Endothelial cell of umbilical vein (primary cell): ENCODE measurements around the gene OXER1. TPM values are rescaled to one million over a fixed set of nuclear protein-coding genes. Genes with fewer than 3 reads are reported as not detected.

ENCODE experiments used
- BruUV-seq: library from RNA; stranded (reverse); fragments of 400-500 nt; replicated peaks from 2 replicates; lab custom pipeline; 2021; lab: Mats Ljungman, UMichigan
- CTCF ChIA-PET: fragments of 300-600, 350-600 bp; sonication (Branson Sonifier 250); formaldehyde crosslinking; loops from one replicate; lab custom pipeline; 2021; ENCODE audit warnings: antibody characterized with exemption, inconsistent platforms; lab: Charles Lee
- POLR2A ChIA-PET: fragments of 300-600, 350-600 bp; sonication (Branson Sonifier 250); formaldehyde crosslinking; loops from one replicate; lab custom pipeline; 2021; ENCODE audit warnings: antibody characterized with exemption, inconsistent platforms; lab: Charles Lee
- DNase-seq: peaks from one replicate; pipeline ENCODE4 v3.0.0-alpha.2; 2011; ENCODE audit warnings: low read depth, low spot score
- FAIRE-seq: peaks from 2 replicates; lab custom pipeline; 2011; peaks lifted over from hg19 to GRCh38; lab: Jason Lieb, UNC
- H2AFZ ChIP-seq: 2 replicates; pipeline ENCODE4 v1.6.0; 2012; ENCODE audit warnings: low read depth, low read length, control low read depth, inconsistent platforms
- H3K27ac ChIP-seq: 2 replicates; pipeline ENCODE4 v1.5.1; 2011; ENCODE audit warnings: low read depth, mild to moderate bottlenecking, control low read depth, low read length, moderate library complexity; ENCODE audit not compliant: insufficient read depth
- H3K27me3 ChIP-seq, 2 experiments: 2 replicates each; pipeline versions ENCODE4 v1.6.0 to v1.6.1; 2011; ENCODE audit warnings: low read length in 2 of 2, mixed read lengths in 1 of 2; ENCODE audit not compliant: control insufficient read depth in 2 of 2, insufficient read depth in 2 of 2
- H3K36me3 ChIP-seq, 2 experiments: 2 replicates in 1 of 2; 3 replicates in 1 of 2; pipeline ENCODE4 v1.5.1; 2011; ENCODE audit warnings: low read length in 2 of 2, mild to moderate bottlenecking in 1 of 2, moderate library complexity in 1 of 2; ENCODE audit not compliant: control insufficient read depth in 2 of 2, insufficient read depth in 2 of 2; ENCODE audit errors: extremely low read depth in 1 of 2
- H3K4me1 ChIP-seq: 3 replicates; pipeline ENCODE4 v1.5.1; 2011; ENCODE audit warnings: mild to moderate bottlenecking, low read length; ENCODE audit not compliant: control insufficient read depth, insufficient read depth; ENCODE audit errors: extremely low read depth
- H3K4me2 ChIP-seq: 2 replicates; pipeline ENCODE4 v1.6.1; 2011; ENCODE audit warnings: low read length, control low read depth, mixed read lengths; ENCODE audit not compliant: insufficient read depth
- H3K4me3 ChIP-seq, 3 experiments: fragments of 200-600 bp in 1 of 3; sonication (generic), shearing (Covaris generic) in 1 of 3; replicated peaks in 1 of 3; 2 replicates each; pipeline ENCODE4 v1.5.1; 2011 to 2016; ENCODE audit warnings: control low read depth in 3 of 3, low read length in 3 of 3, mild to moderate bottlenecking in 2 of 3, inconsistent platforms in 1 of 3, low read depth in 1 of 3, moderate library complexity in 1 of 3; ENCODE audit not compliant: insufficient read depth in 1 of 3
- H3K79me2 ChIP-seq: 2 replicates; pipeline ENCODE4 v1.6.0; 2012; ENCODE audit warnings: low read length, inconsistent platforms; ENCODE audit not compliant: control insufficient read depth, insufficient read depth
- H3K9ac ChIP-seq: replicated peaks from 2 replicates; pipeline ENCODE3; 2011; ENCODE audit warnings: low read length, control low read depth; ENCODE audit not compliant: insufficient read depth; ENCODE audit errors: extremely low read depth
- H3K9me1 ChIP-seq: replicated peaks from 3 replicates; pipeline ENCODE4 v1.6.0; 2011; ENCODE audit warnings: mild to moderate bottlenecking, low read length; ENCODE audit not compliant: control insufficient read depth, insufficient read depth; ENCODE audit errors: extremely low read depth
- H3K9me3 ChIP-seq: replicated peaks from 2 replicates; pipeline ENCODE4 v1.5.1; 2012; ENCODE audit warnings: low read length, inconsistent platforms; ENCODE audit not compliant: control insufficient read depth, insufficient read depth
- H4K20me1 ChIP-seq: replicated peaks from 2 replicates; pipeline ENCODE3; 2011; ENCODE audit warnings: mild to moderate bottlenecking, low read length; ENCODE audit not compliant: control insufficient read depth, insufficient read depth; ENCODE audit errors: extremely low read depth
- CTCF ChIP-seq, 2 donors: IDR thresholded peaks; 1 replicate in 1 of 2; 2 replicates in 1 of 2; pipeline ENCODE4 v1.5.1; 2011; ENCODE audit warnings: low read length in 2 of 2, mild to moderate bottlenecking in 2 of 2, moderate library complexity in 2 of 2, control low read depth in 1 of 2, inconsistent platforms in 1 of 2, low read depth in 1 of 2; ENCODE audit not compliant: insufficient read depth in 1 of 2; ENCODE audit errors: extremely low read depth in 1 of 2
- EZH2 ChIP-seq: IDR thresholded peaks from 2 replicates; pipeline ENCODE4 v1.6.1; 2012; ENCODE audit warnings: borderline replicate concordance, low read depth, mild to moderate bottlenecking, moderate library complexity, low read length, inconsistent platforms; ENCODE audit not compliant: severe bottlenecking
- FOS ChIP-seq: IDR thresholded peaks from 2 replicates; pipeline ENCODE4 v1.6.1; 2011; ENCODE audit warnings: mild to moderate bottlenecking, low read length, moderate library complexity, borderline replicate concordance; ENCODE audit not compliant: insufficient read depth
- GATA2 ChIP-seq: IDR thresholded peaks from 2 replicates; pipeline ENCODE4 v1.7.0; 2011; ENCODE audit warnings: low read depth, mild to moderate bottlenecking, moderate library complexity, mixed read lengths, low read length; ENCODE audit not compliant: insufficient read length, insufficient read depth
- JUN ChIP-seq: IDR thresholded peaks from 2 replicates; pipeline ENCODE4 v1.6.1; 2011; ENCODE audit warnings: borderline replicate concordance, low read depth; ENCODE audit not compliant: insufficient read length, insufficient read depth
- MAX ChIP-seq: IDR thresholded peaks from 2 replicates; pipeline ENCODE4 v1.6.1; 2011; ENCODE audit not compliant: insufficient read depth, insufficient read length
- MYC ChIP-seq: IDR thresholded peaks from one replicate; pipeline ENCODE4 v1.6.1; 2011; ENCODE audit warnings: mild to moderate bottlenecking, low read depth, low read length
- POLR2A ChIP-seq: IDR thresholded peaks from 2 replicates; pipeline ENCODE4 v1.6.1; 2012; ENCODE audit warnings: low read depth, mild to moderate bottlenecking, control low read depth, low read length
- POLR2AphosphoS5 ChIP-seq: IDR thresholded peaks from 2 replicates; pipeline ENCODE4 v1.6.1; 2012; ENCODE audit warnings: low read depth, mild to moderate bottlenecking, control low read depth, low read length, moderate library complexity; ENCODE audit not compliant: insufficient read depth
- dilution Hi-C: fragments of 300-500 bp; cut with MboI; formaldehyde crosslinking; loops from one replicate; pipeline ENCODE4 v1.15.0; 2019; ENCODE audit warnings: low sequenced_read_pairs; ENCODE audit not compliant: extremely low pct_ligation_motif_present
- intact Hi-C: fragments of 100-400 bp; cut with micrococcal nuclease; formaldehyde crosslinking; loops from one replicate; pipeline ENCODE4 v1.10.0; 2022
- polyA plus RNA-seq, 4 experiments: library from polyadenylated mRNA; depleted of rRNA in 3 of 4; stranded (reverse) in 3 of 4; unstranded in 1 of 4; fragments of >200 nt; gene quantifications; 2 replicates each; pipeline versions ENCODE4 v1.2.1 to v1.2.3, GENCODE V29; 2011 to 2012; ENCODE audit warnings: missing spikeins in 1 of 4
- total RNA-seq: library from RNA; stranded (reverse); gene quantifications from 2 replicates; pipeline ENCODE4 v1.2.3, GENCODE V29; 2021

OXER1 gene
- total and polyA plus RNA-seq, 2 donors (not counting 3 experiments of a cell fraction or from before 2014, with no cell fraction given), result 0.18 TPM

- DNase-seq, result no peak
- Histone ChIP-seq H3K79me2 (no peaks in the 10 kb centered on the region), H3K36me3 (peaks cover 0 to 1% of the 10 kb centered on the region in 2 experiments), H2AFZ (no peak overlapping the region), H4K20me1 (no peaks in the 10 kb centered on the region), H3K4me2 (no peak overlapping the region), H3K9me3 (no peaks in the 10 kb centered on the region), H3K9ac (no peak overlapping the region), H3K9me1 (no peaks in the 10 kb centered on the region), H3K27me3 (no peaks in the 10 kb centered on the region), H3K27ac (no peak overlapping the region), H3K4me1 (no peaks in the 10 kb centered on the region), H3K4me3 (no peak overlapping the region)
- intact Hi-C loops (no loop called here), dilution Hi-C loops (no loop called here)
- CTCF ChIA-PET, result interaction anchor here (0.6 to 1.1 kb wide), 2 partner anchors 9 to 11 kb away, joined by 3 to 4 read pairs; no protein-coding TSS in a partner anchor
- FAIRE-seq, result no peak
- no TSS peak for BruUV-seq
- no peak for TF ChIP-seq FOS
- TF ChIP-seq MYC, result no peak
- no peak for TF ChIP-seq CTCF (IDR thresholded peaks at IDR 0.05; ENCODE audit: extremely low read depth in 1 of 2, insufficient read depth in 1 of 2, low read depth in 1 of 2, low read length in 2 of 2)
- TF ChIP-seq JUN, result no peak
- no peak for TF ChIP-seq MAX
- TF ChIP-seq EZH2, result no peak
- no peak for TF ChIP-seq POLR2AphosphoS5
- no peak for TF ChIP-seq POLR2A
- no peak for TF ChIP-seq GATA2
- POLR2A ChIA-PET, result no interaction called here
Measured at GRCh38 chr2:42761554-42761953, 2.4 kb downstream of the OXER1 start.
